ENCODE results near the gene ZNF775. TPM values are rescaled to one million over a fixed set of nuclear protein-coding genes. Genes with fewer than 3 reads are reported as not detected.

The ZNF775 gene
- total and polyA plus RNA-seq, 2 of the 13 experiments (the other 11 are each of a cell fraction or from before 2014, with no cell fraction given): 3.1 to 3.2 TPM

DNA sequence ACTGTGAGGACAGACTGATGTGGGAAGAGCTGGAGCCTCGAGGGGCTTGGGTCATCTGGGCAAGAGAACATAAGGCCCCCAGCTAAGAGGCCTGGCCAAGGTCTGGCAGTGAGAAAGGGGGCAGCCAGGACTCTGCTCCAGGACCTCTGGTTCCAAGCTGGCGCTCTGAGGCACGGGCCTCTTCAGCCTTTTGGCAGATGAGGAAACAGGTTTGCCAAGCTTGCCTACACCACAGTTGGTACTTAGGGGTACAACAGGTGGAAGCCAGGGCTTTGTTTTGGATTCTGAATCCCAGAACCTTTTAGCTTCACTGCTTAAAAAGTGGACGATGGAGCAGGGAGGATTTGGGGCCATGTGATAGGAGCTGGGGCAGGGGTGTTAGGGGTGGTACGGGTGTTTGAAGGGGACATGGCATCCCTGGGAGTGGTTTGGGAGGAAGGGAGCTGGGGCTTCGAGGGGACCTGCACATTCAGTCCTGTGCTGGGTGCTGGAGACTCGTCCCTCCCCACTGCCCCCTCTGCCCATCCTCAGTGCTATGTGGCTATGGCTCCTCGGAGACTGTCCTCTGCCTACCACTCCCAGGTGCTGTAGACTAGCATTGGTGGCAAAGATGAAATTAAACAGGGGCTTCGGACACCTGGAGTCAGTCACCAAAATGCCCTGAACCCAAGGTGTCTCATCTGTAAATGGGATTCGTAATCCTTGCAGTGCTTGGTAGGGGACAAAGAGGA, 30.3 kb downstream of the ZNF775 start:
- Histone ChIP-seq H2AFZ (ENCODE audit: low read length) (no peak overlapping the region), H3K4me1 (ENCODE audit: insufficient read depth, low read length) (peaks cover 41% of the 10 kb centered on the region), H3K4me2 (ENCODE audit: low read depth, low read length) (no peak overlapping the region), H3K9ac (ENCODE audit: insufficient read depth, low read depth, low read length) (no peak overlapping the region), H3K4me3 (replicated peaks in 1 of 3; ENCODE audit: insufficient read depth in 1 of 3, low read depth in 2 of 3, low read length in 3 of 3) (no peak overlapping the region), H3K79me2 (ENCODE audit: insufficient read depth, low read length) (no peaks in the 10 kb centered on the region), H3K9me3 (ENCODE audit: low read length) (no peaks in the 10 kb centered on the region), H3K27me3 (ENCODE audit: control insufficient read depth in 1 of 2, insufficient read depth in 2 of 2, low read length in 2 of 2) (no peaks in the 10 kb centered on the region), H3K27ac (ENCODE audit: extremely low read length, insufficient read depth, low read length) (no peak overlapping the region), H3K36me3 (replicated peaks in 1 of 2; ENCODE audit: control insufficient read depth in 1 of 2, insufficient read depth in 2 of 2, low read length in 2 of 2) (no peaks in the 10 kb centered on the region), H4K20me1 (ENCODE audit: insufficient read depth, low read length) (no peaks in the 10 kb centered on the region)
- WGBS (ENCODE audit: low lambda C conversion rate): 91% methylated on average over 7 of the region's 10 CpGs
- ATAC-seq (no peak), FAIRE-seq (no peak), DNase-seq (ENCODE audit: low spot score) (no peak)
- in situ Hi-C loops (cut with HindIII; ENCODE audit: extremely low pct_ligation_motif_present, low pct_unique_long_range_greater_than_20kb): no loop called here
- ChIA-PET POLR2A (interaction anchor here (1.4 to 1.5 kb wide), 2 partner anchors 39 to 41 kb away, joined by 3 to 9 read pairs; partner anchors contain the start of gene REPIN1), CTCF (ENCODE audit: low intra/inter-chr PET ratio, low total read pairs) (no interaction called here)
- BruUV-seq (replicated peaks): no TSS peak
- TF ChIP-seq, protein P1, sequence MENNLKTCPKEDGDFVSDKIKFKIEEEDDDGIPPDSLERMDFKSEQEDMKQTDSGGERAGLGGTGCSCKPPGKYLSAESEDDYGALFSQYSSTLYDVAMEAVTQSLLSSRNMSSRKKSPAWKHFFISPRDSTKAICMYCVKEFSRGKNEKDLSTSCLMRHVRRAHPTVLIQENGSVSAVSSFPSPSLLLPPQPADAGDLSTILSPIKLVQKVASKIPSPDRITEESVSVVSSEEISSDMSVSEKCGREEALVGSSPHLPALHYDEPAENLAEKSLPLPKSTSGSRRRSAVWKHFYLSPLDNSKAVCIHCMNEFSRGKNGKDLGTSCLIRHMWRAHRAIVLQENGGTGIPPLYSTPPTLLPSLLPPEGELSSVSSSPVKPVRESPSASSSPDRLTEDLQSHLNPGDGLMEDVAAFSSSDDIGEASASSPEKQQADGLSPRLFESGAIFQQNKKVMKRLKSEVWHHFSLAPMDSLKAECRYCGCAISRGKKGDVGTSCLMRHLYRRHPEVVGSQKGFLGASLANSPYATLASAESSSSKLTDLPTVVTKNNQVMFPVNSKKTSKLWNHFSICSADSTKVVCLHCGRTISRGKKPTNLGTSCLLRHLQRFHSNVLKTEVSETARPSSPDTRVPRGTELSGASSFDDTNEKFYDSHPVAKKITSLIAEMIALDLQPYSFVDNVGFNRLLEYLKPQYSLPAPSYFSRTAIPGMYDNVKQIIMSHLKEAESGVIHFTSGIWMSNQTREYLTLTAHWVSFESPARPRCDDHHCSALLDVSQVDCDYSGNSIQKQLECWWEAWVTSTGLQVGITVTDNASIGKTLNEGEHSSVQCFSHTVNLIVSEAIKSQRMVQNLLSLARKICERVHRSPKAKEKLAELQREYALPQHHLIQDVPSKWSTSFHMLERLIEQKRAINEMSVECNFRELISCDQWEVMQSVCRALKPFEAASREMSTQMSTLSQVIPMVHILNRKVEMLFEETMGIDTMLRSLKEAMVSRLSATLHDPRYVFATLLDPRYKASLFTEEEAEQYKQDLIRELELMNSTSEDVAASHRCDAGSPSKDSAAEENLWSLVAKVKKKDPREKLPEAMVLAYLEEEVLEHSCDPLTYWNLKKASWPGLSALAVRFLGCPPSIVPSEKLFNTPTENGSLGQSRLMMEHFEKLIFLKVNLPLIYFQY (CRISPR knock-in tag; IDR thresholded peaks at IDR 0.05; ENCODE audit: borderline replicate concordance): no peak
- TF ChIP-seq FOSL2 (CRISPR knock-in tag; IDR thresholded peaks at IDR 0.05): no peak
- TF ChIP-seq ZNF776 (CRISPR knock-in tag; IDR thresholded peaks at IDR 0.05): no peak
- no peak for TF ChIP-seq SETDB1 (CRISPR knock-in tag; IDR thresholded peaks at IDR 0.05; ENCODE audit: borderline replicate concordance)
- no peak for TF ChIP-seq AGO2 (optimal IDR thresholded peaks at IDR 0.05; ENCODE audit: low read depth, low read length)
- no peak for TF ChIP-seq JDP2 (CRISPR knock-in tag; IDR thresholded peaks at IDR 0.05; ENCODE audit: borderline replicate concordance)
- no peak for TF ChIP-seq DNMT3B (CRISPR knock-in tag; conservative IDR thresholded peaks at IDR 0.05)
- TF ChIP-seq POLR2AphosphoS5 (IDR thresholded peaks at IDR 0.05; ENCODE audit: low read depth, low read length): no peak
- TF ChIP-seq, protein P2, sequence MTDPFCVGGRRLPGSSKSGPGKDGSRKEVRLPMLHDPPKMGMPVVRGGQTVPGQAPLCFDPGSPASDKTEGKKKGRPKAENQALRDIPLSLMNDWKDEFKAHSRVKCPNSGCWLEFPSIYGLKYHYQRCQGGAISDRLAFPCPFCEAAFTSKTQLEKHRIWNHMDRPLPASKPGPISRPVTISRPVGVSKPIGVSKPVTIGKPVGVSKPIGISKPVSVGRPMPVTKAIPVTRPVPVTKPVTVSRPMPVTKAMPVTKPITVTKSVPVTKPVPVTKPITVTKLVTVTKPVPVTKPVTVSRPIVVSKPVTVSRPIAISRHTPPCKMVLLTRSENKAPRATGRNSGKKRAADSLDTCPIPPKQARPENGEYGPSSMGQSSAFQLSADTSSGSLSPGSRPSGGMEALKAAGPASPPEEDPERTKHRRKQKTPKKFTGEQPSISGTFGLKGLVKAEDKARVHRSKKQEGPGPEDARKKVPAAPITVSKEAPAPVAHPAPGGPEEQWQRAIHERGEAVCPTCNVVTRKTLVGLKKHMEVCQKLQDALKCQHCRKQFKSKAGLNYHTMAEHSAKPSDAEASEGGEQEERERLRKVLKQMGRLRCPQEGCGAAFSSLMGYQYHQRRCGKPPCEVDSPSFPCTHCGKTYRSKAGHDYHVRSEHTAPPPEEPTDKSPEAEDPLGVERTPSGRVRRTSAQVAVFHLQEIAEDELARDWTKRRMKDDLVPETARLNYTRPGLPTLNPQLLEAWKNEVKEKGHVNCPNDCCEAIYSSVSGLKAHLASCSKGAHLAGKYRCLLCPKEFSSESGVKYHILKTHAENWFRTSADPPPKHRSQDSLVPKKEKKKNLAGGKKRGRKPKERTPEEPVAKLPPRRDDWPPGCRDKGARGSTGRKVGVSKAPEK (CRISPR knock-in tag; IDR thresholded peaks at IDR 0.05; ENCODE audit: borderline replicate concordance): no peak
- no peak for TF ChIP-seq ASH2L (IDR thresholded peaks at IDR 0.05; ENCODE audit: insufficient read length, low read depth, low read length)
- TF ChIP-seq ZNF83 (CRISPR knock-in tag; IDR thresholded peaks at IDR 0.05; ENCODE audit: borderline replicate concordance): no peak
- TF ChIP-seq PHF21A (CRISPR knock-in tag; IDR thresholded peaks at IDR 0.05): no peak
- intact Hi-C loops (cut with micrococcal nuclease; ENCODE audit: unreplicated experiment): no loop called here
